ENCODE data around the gene IRF8. TPM values are rescaled to one million over a fixed set of nuclear protein-coding genes. Genes with fewer than 3 reads are reported as not detected.

Gene IRF8
- polyA plus RNA-seq, 4 donors, result 28.0 to 52.1 (median 43.2) TPM

DNA sequence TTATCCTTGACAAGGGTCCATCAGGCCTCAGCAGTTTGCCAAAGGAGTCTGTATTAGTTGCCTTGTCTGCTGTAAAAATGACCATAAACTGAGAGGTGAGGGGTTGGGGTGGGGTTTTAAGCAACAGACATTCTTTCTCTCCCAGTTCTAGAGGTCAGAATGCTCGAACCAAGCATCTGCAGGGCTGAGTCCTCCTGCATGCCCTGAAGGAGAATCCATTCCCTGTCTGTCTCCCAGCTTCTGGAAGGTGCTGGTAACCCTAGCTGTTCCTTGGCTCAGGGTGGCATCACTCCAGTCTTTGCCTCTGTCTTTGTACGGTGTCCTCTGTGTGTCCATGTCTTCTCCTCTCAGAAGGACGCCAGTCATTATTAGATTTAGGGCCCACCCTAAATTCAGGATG, 17.5 kb upstream of the IRF8 start:
- Histone ChIP-seq H3K4me3 (ENCODE audit: low read depth in 1 of 3, low read length in 3 of 3) (no peak overlapping the region), H3K27ac (ENCODE audit: low read depth in 1 of 3, low read length in 2 of 3) (no peak overlapping the region), H3K9me3 (ENCODE audit: control insufficient read depth in 2 of 2, insufficient read depth in 1 of 2, low read depth in 1 of 2, low read length in 1 of 2) (no peaks in the 10 kb centered on the region), H3K4me1 (ENCODE audit: control insufficient read depth in 3 of 3, insufficient read depth in 2 of 3, low read depth in 1 of 3, low read length in 2 of 3) (no peaks in the 10 kb centered on the region), H3K27me3 (ENCODE audit: control insufficient read depth in 3 of 3, insufficient read depth in 3 of 3, low read length in 3 of 3) (peaks cover 0 to 14% (median 0%) of the 10 kb centered on the region in 3 donors), H3K36me3 (ENCODE audit: control insufficient read depth in 3 of 3, insufficient read depth in 2 of 3, low read depth in 1 of 3, low read length in 3 of 3) (no peaks in the 10 kb centered on the region)
- DNase-seq, result no peak
- 61 to 76% (median 62%) methylated on average over 3 of the region's 3 CpGs for WGBS, 3 donors
- FAIRE-seq, result no peak

DNA sequence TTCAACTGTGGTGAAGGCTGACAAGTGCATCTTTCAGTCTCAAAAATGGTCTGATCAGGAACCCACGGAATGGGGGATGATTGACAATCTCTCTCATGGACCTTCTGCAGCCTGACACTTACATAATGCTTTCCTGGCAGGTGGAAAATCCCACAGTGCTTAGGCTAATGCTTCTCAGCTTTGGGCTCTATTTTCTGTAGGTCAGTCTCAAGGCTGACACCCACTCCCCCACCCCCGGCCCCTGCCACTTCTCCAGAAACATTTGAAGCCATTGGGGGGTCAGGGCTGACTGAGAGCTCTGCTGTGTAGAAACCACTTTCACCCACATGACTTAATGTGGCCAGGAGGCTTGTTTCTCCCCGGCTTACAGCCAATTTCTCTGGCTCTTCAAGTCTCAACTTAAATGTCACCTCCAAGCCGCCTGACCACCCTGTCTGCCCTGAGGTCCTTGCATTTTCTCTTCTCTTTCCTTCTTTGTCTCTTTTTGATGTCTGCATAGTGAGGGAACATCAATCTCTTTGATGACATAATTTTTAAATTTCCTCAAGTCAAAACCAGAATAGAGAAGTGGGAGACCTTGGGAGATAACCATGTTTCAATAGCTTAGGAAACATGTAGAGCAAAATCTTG, 16.7 kb upstream of the IRF8 start:
- FAIRE-seq (no peak), DNase-seq (no peak)
- H3K4me1 ChIP-seq (ENCODE audit: control insufficient read depth in 3 of 3, insufficient read depth in 2 of 3, low read depth in 1 of 3, low read length in 2 of 3), result no peaks in the 10 kb centered on the region
- H3K36me3 ChIP-seq (ENCODE audit: control insufficient read depth in 3 of 3, insufficient read depth in 2 of 3, low read depth in 1 of 3, low read length in 3 of 3), result no peaks in the 10 kb centered on the region
- no peak overlapping the region for H3K4me3 ChIP-seq (ENCODE audit: low read depth in 1 of 3, low read length in 3 of 3)
- WGBS, 3 donors, result 63 to 82% (median 67%) methylated on average over 4 of the region's 4 CpGs
- H3K9me3 ChIP-seq (ENCODE audit: control insufficient read depth in 2 of 2, insufficient read depth in 1 of 2, low read depth in 1 of 2, low read length in 1 of 2), result no peaks in the 10 kb centered on the region
- no peak overlapping the region for H3K27ac ChIP-seq (ENCODE audit: low read depth in 1 of 3, low read length in 2 of 3)
- peaks cover 0 to 14% (median 0%) of the 10 kb centered on the region in 3 donors for H3K27me3 ChIP-seq (ENCODE audit: control insufficient read depth in 3 of 3, insufficient read depth in 3 of 3, low read length in 3 of 3)

DNA sequence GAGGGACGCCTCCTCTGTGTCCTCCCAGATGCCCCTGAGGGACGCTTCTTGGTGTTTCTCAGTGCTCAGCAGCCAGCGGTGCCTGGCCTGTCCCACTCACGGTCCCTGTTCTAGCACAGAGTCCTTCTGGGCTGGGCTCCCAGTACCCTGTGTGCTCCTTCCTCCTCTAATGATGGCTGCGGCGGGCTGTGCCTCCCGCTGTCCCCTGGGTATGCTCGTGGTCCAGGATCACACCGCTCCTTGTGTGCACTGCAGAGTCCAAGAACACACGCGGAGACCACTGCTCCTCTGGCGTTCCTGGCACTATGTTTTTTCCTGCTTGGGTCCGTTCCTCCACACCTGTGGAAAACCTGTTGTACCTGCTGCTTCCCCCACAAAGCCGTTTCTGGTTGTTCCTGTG, 15.1 kb upstream of the IRF8 start:
- Histone ChIP-seq H3K36me3 (ENCODE audit: control insufficient read depth in 3 of 3, insufficient read depth in 2 of 3, low read depth in 1 of 3, low read length in 3 of 3) (no peaks in the 10 kb centered on the region), H3K4me1 (ENCODE audit: control insufficient read depth in 3 of 3, insufficient read depth in 2 of 3, low read depth in 1 of 3, low read length in 2 of 3) (peaks cover 0 to 2% (median 0%) of the 10 kb centered on the region in 3 donors), H3K4me3 (ENCODE audit: low read depth in 1 of 3, low read length in 3 of 3) (no peak overlapping the region), H3K9me3 (ENCODE audit: control insufficient read depth in 2 of 2, insufficient read depth in 1 of 2, low read depth in 1 of 2, low read length in 1 of 2) (no peaks in the 10 kb centered on the region), H3K27ac (ENCODE audit: low read depth in 1 of 3, low read length in 2 of 3) (no peak overlapping the region), H3K27me3 (ENCODE audit: control insufficient read depth in 3 of 3, insufficient read depth in 3 of 3, low read length in 3 of 3) (peaks cover 0 to 14% (median 0%) of the 10 kb centered on the region in 3 donors)
- no peak for DNase-seq
- FAIRE-seq, result no peak
- 86 to 90% (median 86%) methylated on average over 14 of the region's 14 CpGs for WGBS, 3 donors

DNA sequence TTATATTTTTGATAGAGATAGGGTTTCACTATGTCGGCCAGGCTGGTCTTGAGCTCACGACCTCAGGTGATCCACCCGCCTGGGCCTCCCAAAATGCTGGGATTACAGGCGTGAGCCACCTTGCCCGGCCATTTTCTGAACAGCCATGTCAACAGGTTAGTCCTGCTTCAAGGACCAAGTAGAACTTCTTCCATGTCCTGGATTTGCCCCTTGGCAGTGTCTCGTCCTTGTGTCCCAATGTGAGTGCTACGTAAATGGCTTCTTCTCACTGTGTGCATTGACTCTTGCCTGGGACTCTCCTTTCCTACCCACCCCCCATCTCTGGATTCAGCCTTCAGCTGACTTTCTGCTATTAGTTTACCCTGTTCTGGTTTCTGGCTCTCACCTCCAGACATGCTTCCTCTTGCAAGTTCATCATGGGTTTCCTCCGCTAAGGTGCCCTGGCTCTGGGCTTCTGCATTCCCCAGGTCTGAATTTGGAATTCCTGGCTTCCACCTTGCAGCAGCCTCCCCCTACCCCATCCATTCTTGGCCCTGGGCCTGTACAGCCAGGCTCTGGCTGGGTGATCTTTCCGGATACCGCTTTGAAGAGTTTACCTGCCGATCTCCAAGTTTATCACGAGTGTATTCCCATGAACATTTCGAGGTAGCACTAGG, 14.0 kb upstream of the IRF8 start:
- peaks cover 0 to 14% (median 0%) of the 10 kb centered on the region in 3 donors for H3K27me3 ChIP-seq (ENCODE audit: control insufficient read depth in 3 of 3, insufficient read depth in 3 of 3, low read length in 3 of 3)
- FAIRE-seq (no peak), DNase-seq (no peak)
- H3K36me3 ChIP-seq (ENCODE audit: control insufficient read depth in 3 of 3, insufficient read depth in 2 of 3, low read depth in 1 of 3, low read length in 3 of 3), result no peaks in the 10 kb centered on the region
- 91 to 96% (median 94%) methylated on average over 13 of the region's 13 CpGs for WGBS, 3 donors
- no peak overlapping the region for H3K27ac ChIP-seq (ENCODE audit: low read depth in 1 of 3, low read length in 2 of 3)
- peaks cover 0 to 7% (median 0%) of the 10 kb centered on the region in 3 donors for H3K4me1 ChIP-seq (ENCODE audit: control insufficient read depth in 3 of 3, insufficient read depth in 2 of 3, low read depth in 1 of 3, low read length in 2 of 3)
- H3K4me3 ChIP-seq (ENCODE audit: low read depth in 1 of 3, low read length in 3 of 3), result no peak overlapping the region
- no peaks in the 10 kb centered on the region for H3K9me3 ChIP-seq (ENCODE audit: control insufficient read depth in 2 of 2, insufficient read depth in 1 of 2, low read depth in 1 of 2, low read length in 1 of 2)

DNA sequence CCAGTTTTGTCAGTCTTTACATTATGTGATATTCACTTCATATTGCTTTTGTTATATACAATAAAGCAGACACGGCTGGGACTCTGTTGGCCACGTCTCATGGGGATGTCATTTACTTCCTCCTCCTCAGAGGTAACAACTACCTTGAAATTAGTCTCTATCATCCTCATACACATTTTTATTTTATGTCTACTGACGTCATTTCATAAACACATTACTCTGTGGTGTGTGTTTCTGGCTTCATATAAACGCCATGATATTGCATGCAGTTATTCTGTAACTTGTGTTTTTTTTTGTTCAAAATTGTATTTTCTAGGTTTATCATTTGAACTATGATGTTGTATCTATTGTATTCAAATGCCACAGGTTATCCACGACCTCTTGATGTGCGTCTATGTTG, 13.4 kb upstream of the IRF8 start:
- no peak overlapping the region for H3K27ac ChIP-seq (ENCODE audit: low read depth in 1 of 3, low read length in 2 of 3)
- H3K4me3 ChIP-seq (ENCODE audit: low read depth in 1 of 3, low read length in 3 of 3), result no peak overlapping the region
- 81 to 92% (median 85%) methylated on average over 6 of the region's 6 CpGs for WGBS, 3 donors
- H3K4me1 ChIP-seq (ENCODE audit: control insufficient read depth in 3 of 3, insufficient read depth in 2 of 3, low read depth in 1 of 3, low read length in 2 of 3), result peaks cover 0 to 7% (median 0%) of the 10 kb centered on the region in 3 donors
- DNase-seq (no peak), FAIRE-seq (no peak)
- no peaks in the 10 kb centered on the region for H3K36me3 ChIP-seq (ENCODE audit: control insufficient read depth in 3 of 3, insufficient read depth in 2 of 3, low read depth in 1 of 3, low read length in 3 of 3)
- no peaks in the 10 kb centered on the region for H3K9me3 ChIP-seq (ENCODE audit: control insufficient read depth in 2 of 2, insufficient read depth in 1 of 2, low read depth in 1 of 2, low read length in 1 of 2)
- H3K27me3 ChIP-seq (ENCODE audit: control insufficient read depth in 3 of 3, insufficient read depth in 3 of 3, low read length in 3 of 3), result peaks cover 0 to 14% (median 0%) of the 10 kb centered on the region in 3 donors

DNA sequence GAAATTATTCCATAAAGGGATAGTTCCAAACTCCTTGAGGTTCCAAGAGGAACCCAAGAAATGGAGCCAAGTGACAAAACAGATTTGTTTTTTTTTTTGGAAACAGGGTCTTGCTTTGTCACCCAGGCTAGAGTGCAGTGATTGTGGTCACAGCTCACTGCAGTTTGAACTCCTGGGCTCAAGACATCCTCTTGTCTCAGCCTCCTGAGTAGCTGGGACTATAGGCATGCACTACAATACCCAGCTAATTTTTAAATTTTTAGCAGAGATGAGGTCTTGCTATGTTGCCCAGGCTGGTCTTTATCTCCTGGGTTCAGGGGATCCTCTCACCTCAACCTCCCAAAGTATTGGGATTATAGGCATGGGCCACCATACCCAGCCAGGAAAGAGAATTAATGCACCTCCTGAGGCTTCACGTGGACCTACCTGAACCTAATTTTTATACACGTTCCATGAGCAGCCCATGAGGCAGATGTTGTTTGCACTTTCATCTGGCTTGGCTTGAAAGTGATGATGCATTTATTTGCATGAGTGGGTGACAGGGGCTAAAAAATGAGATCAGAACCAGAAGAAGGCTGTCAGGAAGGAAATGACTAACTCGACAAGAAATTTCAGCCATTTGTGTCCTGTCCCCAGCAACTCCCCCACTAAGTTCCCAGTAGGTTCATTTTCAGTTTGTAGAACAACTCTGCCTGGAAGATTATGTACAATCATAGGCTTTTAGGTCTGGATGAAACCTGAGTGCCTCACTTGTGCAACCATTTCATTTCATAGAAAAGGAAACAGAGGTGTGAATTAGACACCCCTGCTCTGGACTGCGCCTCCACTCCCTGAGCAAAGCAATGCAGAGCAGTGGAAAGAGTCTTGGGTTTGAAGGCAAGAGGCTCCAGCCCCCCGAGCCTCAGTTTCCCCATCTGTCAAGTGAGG, 10.3 kb upstream of the IRF8 start:
- Histone ChIP-seq H3K27ac (ENCODE audit: low read depth in 1 of 3, low read length in 2 of 3) (no peak overlapping the region), H3K36me3 (ENCODE audit: control insufficient read depth in 3 of 3, insufficient read depth in 2 of 3, low read depth in 1 of 3, low read length in 3 of 3) (no peaks in the 10 kb centered on the region), H3K9me3 (ENCODE audit: control insufficient read depth in 2 of 2, insufficient read depth in 1 of 2, low read depth in 1 of 2, low read length in 1 of 2) (no peaks in the 10 kb centered on the region), H3K27me3 (ENCODE audit: control insufficient read depth in 3 of 3, insufficient read depth in 3 of 3, low read length in 3 of 3) (peaks cover 0 to 12% (median 0%) of the 10 kb centered on the region in 3 donors), H3K4me1 (ENCODE audit: control insufficient read depth in 3 of 3, insufficient read depth in 2 of 3, low read depth in 1 of 3, low read length in 2 of 3) (peaks cover 0 to 27% (median 0%) of the 10 kb centered on the region in 3 donors), H3K4me3 (ENCODE audit: low read depth in 1 of 3, low read length in 3 of 3) (no peak overlapping the region)
- DNase-seq (no peak), FAIRE-seq (no peak)
- 59 to 75% (median 65%) methylated on average over 5 of the region's 5 CpGs for WGBS, 3 donors

DNA sequence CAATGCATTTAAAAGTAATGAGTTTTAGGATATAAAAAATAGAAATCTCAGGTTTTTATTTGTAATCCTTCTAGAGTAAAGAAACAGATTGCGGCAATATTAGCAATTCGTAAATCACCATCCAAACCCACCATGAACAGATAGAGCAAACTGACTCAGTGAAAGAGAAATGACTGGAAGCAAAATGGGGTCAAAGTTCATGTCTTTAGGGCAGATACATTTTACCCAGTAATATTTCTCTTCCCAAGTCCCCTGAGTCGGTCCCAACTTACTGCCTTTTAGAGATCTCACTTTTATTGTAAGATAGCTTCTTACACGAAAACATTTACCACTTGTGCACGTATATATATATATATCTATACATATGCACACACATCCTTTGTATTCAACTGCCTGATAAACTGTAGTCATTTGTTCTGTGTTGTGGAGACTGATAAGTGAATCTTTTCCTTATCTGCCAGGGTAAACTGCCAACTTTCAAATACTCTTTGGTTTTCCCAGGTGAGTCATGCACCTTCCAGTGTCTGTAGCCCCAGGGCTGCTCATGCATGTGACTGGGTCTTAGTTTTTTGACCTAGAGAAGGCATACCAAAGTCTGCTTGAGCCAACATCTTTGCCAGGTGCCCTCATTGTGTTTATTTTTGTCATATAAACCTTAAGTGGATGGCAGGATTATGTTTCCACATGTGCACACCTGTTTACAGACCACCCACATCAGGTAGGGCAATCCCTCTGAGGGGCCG, 7.8 kb upstream of the IRF8 start:
- H3K27ac ChIP-seq (ENCODE audit: low read depth in 1 of 3, low read length in 2 of 3), result peak overlapping the region; percentile 33 to 85 (median 82)
- no peaks in the 10 kb centered on the region for H3K9me3 ChIP-seq (ENCODE audit: control insufficient read depth in 2 of 2, insufficient read depth in 1 of 2, low read depth in 1 of 2, low read length in 1 of 2)

DNA sequence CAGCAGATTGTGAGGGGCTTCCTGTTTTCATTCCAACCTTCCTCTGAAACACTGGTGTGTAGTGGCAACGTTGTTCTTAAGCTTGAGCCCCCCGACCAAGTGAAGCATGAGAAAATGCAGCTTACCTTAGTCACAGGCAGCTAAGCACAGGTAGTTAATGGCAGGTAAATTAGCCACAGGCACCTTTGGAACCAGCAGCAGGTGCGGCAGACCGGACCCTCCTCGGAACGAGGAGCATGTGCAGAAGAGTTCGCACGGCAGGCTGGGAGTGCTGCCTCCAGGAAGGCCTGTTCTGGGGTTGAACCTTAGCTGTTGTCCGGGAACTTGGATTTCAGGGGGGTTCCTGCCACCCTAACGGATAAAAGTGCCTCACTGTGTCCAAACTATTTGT, 7.2 kb upstream of the IRF8 start:
- WGBS, 3 donors, result 15 to 52% (median 38%) methylated on average over 10 of the region's 10 CpGs
- peaks cover 0 to 27% (median 0%) of the 10 kb centered on the region in 3 donors for H3K4me1 ChIP-seq (ENCODE audit: control insufficient read depth in 3 of 3, insufficient read depth in 2 of 3, low read depth in 1 of 3, low read length in 2 of 3)
- no peak overlapping the region for H3K4me3 ChIP-seq (ENCODE audit: low read depth in 1 of 3, low read length in 3 of 3)
- FAIRE-seq (no peak), DNase-seq (peak; percentile 80 to 85)
- H3K36me3 ChIP-seq (ENCODE audit: control insufficient read depth in 3 of 3, insufficient read depth in 2 of 3, low read depth in 1 of 3, low read length in 3 of 3), result no peaks in the 10 kb centered on the region
- H3K27me3 ChIP-seq (ENCODE audit: control insufficient read depth in 3 of 3, insufficient read depth in 3 of 3, low read length in 3 of 3), result no peaks in the 10 kb centered on the region
- H3K27ac ChIP-seq (ENCODE audit: low read depth in 1 of 3, low read length in 2 of 3), result peak overlapping the region; percentile 33 to 85 (median 82)
- H3K9me3 ChIP-seq (ENCODE audit: control insufficient read depth in 2 of 2, insufficient read depth in 1 of 2, low read depth in 1 of 2, low read length in 1 of 2), result no peaks in the 10 kb centered on the region

More for the DNA sequence above, 7.8 kb upstream of the IRF8 start:
- no peak for FAIRE-seq
- Histone ChIP-seq H3K27me3 (ENCODE audit: control insufficient read depth in 3 of 3, insufficient read depth in 3 of 3, low read length in 3 of 3) (no peaks in the 10 kb centered on the region), H3K4me3 (ENCODE audit: low read depth in 1 of 3, low read length in 3 of 3) (no peak overlapping the region), H3K4me1 (ENCODE audit: control insufficient read depth in 3 of 3, insufficient read depth in 2 of 3, low read depth in 1 of 3, low read length in 2 of 3) (peaks cover 0 to 27% (median 0%) of the 10 kb centered on the region in 3 donors), H3K36me3 (ENCODE audit: control insufficient read depth in 3 of 3, insufficient read depth in 2 of 3, low read depth in 1 of 3, low read length in 3 of 3) (no peaks in the 10 kb centered on the region)
- 18 to 63% (median 35%) methylated on average over 6 of the region's 6 CpGs for WGBS, 3 donors
- DNase-seq, result peak; percentile 80 to 96

All from small intestine (tissue), 7 donors.